HG03354 (cell line): Measurements from ENCODE around the gene GRB7.
"Not testable (repeated sequence)": the region's sequence is repeated elsewhere in the genome, so short reads cannot be mapped to it uniquely, and the experiment has no call there.

Experiments
- ATAC-seq: cut with Tn5 transposase; IDR thresholded peaks from one replicate; pipeline ENCODE4 v1.9.1; 2021; ENCODE audit warnings: mild to moderate bottlenecking; ENCODE audit not compliant: unreplicated experiment, poor library complexity, severe bottlenecking

GRB7 gene

GRCh38 chr17:39737760-39738567 is at the start of gene GRB7:
TSS of gene GRB7 (plus strand) at chr17:39737938. CDS start at chr17:39742302, 4,364 bp downstream.
- ATAC-seq = no peak

DNA sequence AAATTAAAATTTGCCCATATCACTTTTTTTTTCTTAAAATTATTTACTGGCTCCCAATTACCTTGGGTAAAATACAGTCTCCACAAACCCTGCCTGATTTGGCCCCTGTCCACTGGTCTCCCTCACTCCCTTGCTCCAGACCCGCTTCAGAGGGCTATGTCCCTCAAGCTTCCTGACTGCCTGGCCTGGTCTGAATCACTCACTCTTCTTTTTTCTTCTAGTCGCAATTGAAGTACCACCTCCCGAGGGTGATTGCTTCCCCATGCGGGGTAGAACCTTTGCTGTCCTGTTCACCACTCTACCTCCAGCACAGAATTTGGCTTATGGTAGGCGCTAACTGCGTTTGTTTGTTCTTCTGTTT is 49.3 kb upstream of the GRB7 start:
- ATAC-seq = no peak

GRCh38 chr17:39688945-39689344 is 48.8 kb upstream of the GRB7 start:
- ATAC-seq = no peak

- no peak for ATAC-seq
Measured at GRCh38 chr17:39694593-39694992, 43.1 kb upstream of the GRB7 start.

DNA sequence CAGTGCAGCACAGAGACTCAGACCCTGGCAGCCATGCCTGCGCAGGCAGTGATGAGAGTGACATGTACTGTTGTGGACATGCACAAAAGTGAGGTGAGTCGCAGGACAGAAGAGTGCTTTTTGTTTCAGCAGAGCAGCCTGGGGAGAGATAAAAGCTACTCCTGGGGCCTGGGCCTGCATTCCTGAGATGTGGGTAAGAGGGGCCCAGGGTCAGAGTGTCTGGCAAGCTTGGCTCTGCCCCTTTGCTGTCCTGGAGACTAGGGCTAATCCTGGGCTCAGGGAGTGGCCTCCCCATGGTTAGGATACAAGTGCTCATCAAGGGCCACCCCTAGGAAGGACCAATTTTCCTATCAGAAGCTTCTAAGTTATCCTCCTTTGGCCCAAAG is 42.7 kb upstream of the GRB7 start:
- ATAC-seq = no peak

DNA sequence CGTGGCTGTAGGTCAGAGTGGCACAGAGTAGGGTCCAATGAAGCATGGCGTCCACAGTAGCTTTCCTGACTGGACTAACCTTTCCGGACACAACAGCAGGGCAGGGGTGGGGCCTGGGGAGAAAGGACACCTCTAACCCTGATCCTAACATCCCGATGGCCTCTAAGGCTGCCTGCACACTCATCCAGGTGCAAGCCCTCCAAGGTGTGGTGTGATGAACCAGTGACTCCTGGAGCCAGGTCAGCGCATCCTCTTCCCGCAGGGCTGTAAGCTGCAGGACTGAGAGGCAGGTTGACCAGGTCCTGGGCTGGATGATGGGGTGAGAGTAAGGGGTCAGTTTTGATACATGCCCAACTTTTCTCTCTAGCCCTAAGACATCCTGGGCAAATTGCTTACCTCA is 41.0 kb upstream of the GRB7 start:
- no peak for ATAC-seq

DNA sequence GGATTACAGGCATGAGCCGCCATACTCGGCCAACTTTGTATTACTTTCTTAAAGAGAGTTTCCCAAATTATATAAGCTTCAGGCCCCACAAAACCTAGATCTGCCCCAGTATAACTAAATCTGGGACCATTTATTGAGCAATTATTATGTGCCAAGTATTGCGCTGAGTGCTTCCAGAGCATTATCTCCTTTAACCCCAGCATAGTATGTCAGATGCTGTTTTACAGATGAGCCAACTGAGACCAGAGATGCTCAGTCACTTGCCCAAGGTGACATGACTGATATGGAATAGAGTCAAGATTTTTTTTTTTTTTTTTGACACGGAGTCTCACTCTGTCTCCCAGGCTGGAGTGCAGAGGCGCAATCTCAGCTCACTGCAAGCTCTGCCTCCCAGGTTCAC is 39.8 kb upstream of the GRB7 start:
- no peak for ATAC-seq

DNA sequence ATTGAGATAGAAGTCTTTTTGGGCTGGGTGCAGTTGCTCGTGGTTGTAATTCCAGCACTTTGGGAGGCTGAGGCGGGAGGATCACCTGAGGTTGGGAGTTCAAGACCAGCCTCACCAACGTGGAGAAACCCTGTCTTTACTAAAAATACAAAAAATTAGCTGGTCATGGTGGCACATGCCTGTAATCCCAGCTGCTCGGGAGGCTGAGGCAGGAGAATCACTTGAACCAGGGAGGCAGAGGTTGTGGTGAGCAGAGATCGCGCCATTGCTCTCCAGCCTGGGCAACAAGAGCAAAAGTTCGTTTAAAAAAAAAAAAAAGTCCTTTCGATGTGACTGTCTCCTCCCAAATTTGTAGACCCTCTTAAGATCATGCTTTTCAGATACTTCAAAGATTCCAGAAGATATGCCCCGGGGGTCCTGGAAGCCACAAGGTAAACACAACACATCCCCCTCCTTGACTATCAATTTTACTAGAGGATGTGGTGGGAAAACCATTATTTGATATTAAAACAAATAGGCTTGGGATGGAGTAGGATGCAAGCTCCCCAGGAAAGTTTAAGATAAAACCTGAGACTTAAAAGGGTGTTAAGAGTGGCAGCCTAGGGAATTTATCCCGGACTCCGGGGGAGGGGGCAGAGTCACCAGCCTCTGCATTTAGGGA is 38.5 kb upstream of the GRB7 start:
- ATAC-seq = not testable (repeated sequence)

DNA sequence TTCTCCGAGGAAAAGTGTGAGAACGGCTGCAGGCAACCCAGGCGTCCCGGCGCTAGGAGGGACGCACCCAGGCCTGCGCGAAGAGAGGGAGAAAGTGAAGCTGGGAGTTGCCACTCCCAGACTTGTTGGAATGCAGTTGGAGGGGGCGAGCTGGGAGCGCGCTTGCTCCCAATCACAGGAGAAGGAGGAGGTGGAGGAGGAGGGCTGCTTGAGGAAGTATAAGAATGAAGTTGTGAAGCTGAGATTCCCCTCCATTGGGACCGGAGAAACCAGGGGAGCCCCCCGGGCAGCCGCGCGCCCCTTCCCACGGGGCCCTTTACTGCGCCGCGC is 38.0 kb upstream of the GRB7 start, which contains the start of gene ERBB2:
ERBB2 (plus strand) TSS at position 247 of the 330 bp plus-strand sequence. CDS start 175 bp downstream, outside the sequence.
- ATAC-seq = no peak

DNA sequence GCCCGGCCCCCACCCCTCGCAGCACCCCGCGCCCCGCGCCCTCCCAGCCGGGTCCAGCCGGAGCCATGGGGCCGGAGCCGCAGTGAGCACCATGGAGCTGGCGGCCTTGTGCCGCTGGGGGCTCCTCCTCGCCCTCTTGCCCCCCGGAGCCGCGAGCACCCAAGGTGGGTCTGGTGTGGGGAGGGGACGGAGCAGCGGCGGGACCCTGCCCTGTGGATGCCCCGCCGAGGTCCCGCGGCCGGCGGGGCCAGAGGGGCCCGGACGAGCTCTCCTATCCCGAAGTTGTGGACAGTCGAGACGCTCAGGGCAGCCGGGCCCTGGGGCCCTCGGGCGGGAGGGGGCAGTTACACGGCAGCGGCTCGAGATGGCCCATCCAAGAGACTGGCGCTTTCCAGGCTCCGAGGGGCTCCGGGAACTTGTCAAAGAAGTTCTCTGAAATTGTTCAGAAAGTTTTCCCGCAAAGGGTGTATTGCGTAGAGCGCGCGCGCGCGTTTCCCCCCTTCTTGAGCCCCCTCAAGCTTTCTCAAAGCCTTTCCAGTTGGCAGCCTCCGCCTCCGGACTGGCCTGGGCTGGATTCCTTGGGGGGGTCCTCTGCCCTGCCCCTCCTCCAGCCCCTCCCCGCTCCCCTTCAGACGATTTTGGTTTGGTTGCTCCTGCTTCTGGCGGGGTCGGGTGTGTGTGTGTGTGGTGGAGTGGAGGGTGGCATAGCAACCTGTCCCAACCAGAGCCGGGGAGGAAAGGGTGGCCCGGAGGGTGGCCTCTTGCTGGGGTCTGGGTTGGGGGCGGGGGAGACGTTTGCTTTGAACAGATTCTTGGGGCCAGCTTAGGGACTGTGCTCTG is 37.4 kb upstream of the GRB7 start:
- no peak for ATAC-seq

DNA sequence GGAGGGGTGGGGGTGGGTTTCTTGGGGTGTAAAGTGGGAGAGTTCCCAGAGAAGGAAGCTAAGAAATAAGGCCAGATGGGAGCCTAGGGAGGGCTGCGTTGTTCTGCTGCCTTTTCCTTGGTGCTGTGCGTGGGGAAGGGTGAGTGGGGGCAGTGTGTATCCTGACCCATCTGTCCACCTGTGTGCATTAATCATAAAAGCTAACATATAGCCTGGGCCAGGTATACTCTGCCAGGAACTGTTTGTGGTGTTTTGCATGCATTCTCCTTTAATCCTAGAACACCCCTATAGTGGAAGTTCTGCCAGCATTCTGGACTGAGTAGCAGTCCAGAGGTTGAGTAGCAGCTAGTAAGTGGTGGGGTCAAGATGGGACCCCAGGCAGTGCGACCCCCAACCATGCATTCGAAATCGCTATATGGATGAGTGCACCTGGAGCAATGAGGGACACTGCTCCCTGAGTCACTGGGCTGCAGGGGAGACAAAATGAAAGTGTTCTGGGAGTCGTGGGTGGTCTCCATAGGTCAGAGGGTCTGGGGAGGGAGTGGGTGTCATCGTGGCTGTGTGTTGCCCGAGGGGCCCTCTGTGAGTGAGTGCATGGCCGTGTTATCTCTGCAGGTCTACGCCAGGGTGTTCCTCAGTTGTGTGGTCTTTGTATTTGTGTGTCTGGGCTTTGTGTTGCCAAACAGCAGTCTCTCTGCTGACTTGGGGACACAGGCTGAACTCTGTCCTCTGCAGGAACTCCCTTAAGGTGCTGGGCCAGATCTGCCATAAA is 36.5 kb upstream of the GRB7 start:
- no peak for ATAC-seq

GRCh38 chr17:39701784-39702422 is 35.8 kb upstream of the GRB7 start:
- no peak for ATAC-seq

DNA sequence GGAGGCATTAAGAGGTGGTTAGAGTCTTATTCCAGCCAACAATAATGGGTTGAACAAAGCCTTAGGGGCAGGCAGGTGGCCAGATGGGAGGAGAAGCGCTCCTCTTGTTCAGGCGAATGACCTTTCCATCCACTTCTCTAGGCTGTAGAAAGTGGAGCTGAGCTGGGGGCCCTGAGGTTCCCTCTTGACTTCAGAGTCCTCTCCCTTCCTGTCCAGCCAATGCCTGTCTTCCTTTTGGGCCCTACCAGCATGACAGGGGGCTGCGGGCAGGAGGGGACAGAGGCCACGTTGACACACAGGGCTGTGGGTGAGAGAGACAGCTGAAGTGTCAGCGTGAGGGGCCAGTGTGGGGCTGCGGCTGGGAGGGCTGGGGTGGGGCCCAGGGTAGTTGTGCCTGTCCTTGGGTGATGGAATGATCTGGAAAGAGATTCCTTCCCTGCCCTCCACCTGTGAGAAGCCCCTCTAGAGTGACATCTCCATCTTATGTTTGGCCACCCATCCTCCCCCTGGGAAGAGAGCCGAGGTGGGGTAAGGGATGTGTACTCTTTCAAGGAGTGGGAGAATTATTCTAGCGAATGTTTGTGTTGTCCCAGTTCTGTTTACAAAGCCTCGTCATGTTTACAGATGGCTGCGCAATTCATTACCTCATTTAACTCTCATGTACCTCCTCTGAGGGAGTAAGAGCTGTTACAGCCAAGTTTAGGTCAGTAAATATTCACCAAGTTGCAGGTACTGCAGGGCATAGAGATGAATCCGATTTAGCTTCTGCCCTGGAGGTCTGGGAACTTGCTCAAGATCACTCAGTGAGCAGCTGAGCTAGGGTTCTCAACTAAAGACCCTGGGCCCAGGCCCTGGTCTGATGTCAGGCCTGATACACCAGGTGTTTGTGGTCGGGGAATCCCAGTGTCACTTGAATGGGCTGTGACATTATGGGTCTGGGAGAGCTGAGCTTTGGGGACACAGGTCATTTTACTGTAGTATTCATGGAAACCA is 34.5 kb upstream of the GRB7 start:
- ATAC-seq = no peak

DNA sequence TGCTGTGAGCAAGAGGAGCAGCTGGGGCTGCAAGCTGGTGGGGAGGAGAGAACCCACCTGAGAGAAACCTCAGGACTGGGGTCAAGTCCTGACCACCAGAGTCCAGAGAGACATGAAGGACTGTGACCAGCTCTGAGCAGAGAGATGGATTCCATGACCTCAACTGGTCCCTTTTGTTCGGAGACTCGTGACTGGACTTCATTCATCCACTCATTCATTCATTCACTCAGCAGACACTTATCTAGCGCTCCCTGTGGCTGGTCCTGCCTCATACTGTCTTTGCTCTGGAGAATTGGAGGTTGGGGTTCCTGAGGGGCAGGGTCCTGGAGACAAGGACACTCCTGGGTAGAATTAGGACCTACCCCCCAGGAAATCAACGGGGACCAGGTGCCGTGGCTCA is 33.8 kb upstream of the GRB7 start:
- ATAC-seq = no peak

DNA sequence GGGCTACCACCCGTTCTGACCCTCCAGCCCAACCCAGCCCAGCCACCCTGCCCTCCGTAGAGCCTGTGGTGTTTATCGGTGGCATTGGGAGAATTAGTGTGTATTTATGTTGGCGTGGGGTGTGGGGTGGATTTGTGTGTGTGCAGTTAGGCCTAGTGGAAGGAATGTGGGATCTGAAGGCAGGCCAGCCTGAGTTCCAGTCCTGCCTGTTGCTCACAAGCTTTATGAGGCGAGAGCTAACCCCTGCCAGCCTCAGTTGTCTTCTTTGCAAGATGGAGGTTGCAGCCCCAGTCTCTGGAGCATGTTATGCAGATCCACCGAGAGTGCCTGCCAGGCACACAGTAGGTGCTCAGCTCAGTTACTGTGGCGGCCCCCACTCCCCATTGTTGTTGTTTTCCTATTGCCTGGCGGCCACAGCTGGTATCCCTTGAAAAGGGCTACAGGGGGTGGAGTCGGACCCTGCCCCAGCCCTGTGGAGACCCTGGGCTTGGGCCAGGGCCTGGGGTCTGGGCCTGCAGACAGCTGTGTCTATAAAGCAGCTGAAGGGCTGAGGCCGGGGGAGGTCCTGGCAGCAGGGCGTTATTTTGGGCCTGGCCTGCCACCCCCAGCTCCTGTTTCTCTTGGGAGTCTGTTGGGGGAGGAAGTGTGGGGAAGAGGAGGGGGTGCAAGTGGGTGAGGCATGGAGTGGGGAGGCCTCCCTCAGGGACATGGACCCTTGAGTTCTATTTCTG is 32.8 kb upstream of the GRB7 start:
- no peak for ATAC-seq

- ATAC-seq = no peak
Measured at GRCh38 chr17:39705786-39706348, 31.9 kb upstream of the GRB7 start.

- no peak for ATAC-seq
Measured at GRCh38 chr17:39706383-39706782, 31.4 kb upstream of the GRB7 start.
